ENCODE data around the gene ABCC6.

The ABCC6 gene

DNA sequence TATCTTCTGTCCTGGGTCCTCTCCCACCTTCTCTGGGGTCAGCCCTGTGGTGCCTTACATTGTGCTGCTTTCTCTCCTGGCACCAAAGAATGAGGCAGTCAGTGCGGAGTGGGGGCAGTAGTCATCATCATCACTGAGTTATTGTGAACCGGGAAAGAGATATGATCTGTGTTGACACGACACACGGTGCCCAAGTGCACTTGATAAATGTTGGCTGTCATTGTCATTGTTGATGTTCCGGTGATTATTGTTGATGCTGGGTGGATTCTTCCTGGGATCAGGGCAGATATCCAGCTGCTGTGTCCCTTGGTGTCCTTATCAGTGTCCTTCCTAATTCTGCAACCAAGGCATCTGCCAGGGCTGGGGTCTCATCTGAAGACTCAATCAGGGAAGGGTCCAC, 121.7 kb downstream of the ABCC6 start:
- TF ChIP-seq, protein P1, sequence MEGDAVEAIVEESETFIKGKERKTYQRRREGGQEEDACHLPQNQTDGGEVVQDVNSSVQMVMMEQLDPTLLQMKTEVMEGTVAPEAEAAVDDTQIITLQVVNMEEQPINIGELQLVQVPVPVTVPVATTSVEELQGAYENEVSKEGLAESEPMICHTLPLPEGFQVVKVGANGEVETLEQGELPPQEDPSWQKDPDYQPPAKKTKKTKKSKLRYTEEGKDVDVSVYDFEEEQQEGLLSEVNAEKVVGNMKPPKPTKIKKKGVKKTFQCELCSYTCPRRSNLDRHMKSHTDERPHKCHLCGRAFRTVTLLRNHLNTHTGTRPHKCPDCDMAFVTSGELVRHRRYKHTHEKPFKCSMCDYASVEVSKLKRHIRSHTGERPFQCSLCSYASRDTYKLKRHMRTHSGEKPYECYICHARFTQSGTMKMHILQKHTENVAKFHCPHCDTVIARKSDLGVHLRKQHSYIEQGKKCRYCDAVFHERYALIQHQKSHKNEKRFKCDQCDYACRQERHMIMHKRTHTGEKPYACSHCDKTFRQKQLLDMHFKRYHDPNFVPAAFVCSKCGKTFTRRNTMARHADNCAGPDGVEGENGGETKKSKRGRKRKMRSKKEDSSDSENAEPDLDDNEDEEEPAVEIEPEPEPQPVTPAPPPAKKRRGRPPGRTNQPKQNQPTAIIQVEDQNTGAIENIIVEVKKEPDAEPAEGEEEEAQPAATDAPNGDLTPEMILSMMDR (IDR thresholded peaks at IDR 0.05; ENCODE audit: extremely low read depth, missing control alignments) = no peak
- DNase-seq (ENCODE audit: low spot score) = no peak

DNA sequence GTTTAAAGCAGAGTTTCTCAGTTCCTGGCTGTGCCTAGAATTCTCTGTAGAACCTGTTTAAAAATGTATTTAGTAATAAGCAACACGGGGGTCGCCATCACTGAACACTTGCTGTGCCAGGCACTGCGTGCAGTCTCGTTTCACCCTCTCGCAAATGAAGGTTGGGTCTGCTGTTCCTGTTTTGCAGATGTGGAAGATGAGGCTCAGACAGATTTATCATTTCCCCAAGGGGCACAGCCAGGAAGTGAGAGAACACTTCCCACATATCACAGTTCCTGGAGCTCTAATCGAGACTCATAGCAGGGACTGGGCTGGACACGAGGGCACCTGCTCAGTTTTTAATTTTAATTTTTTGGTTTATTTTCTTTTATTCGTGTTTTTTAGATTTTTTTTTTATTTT, 122.7 kb downstream of the ABCC6 start:
- TF ChIP-seq, protein P1 (IDR thresholded peaks at IDR 0.05; ENCODE audit: extremely low read depth, missing control alignments) = no peak
- DNase-seq (ENCODE audit: low spot score) = no peak

DNA sequence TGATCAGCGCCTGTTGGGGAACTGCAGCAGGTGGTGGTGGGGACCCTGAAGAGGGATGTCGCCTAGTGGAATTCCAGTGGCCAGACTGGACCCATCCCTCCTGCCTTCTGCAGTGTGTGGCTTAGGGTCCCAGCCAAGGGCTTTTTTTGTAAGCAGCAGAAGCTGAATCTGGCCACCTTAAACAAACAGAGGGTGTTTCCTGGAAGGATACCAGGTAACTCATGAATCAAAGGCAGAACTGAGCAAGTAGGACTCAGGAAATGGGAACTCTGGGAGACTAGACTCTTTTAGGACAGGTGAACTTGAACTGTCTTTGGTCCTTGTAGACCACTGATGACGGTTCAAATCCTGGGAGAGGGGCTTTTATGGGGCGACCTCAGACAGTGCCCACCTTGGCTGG, 124.0 kb downstream of the ABCC6 start:
- TF ChIP-seq, protein P1 (IDR thresholded peaks at IDR 0.05; ENCODE audit: extremely low read depth, missing control alignments) = no peak
- no peak for DNase-seq (ENCODE audit: low spot score)

All from GM20000 (cell line).